ENCODE data around the gene COPS3. TPM values are rescaled to one million over a fixed set of nuclear protein-coding genes. Genes with fewer than 3 reads are reported as not detected.

COPS3 gene
- total RNA-seq, 1 experiment from 2014 or later, result 113 TPM

DNA sequence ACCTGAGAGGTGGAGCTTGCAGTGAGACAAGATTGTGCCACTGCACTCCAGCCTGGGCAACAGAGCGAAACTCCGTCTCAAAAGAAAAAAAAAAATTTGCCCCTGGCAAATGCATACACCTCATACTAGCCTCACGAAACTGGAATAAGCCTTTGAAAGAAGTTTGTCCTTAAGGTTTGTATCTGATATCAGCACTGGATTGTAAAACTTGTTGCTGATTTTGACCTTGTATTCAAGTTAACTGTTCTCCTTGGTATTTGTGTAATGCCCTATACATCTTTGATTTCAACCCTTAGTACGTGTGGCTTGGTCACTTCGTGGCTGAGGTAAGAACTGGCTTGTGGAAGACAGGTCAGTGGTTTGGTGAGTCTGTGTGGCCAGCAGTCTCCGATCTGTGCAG lies 37.9 kb downstream of the COPS3 start:
- Histone ChIP-seq H3K27me3 (ENCODE audit: insufficient read depth, low read length) (no peaks in the 10 kb centered on the region), H2AK5ac (ENCODE audit: insufficient read length, low read length) (no peak overlapping the region), H3K56ac (ENCODE audit: insufficient read length, low read depth, low read length) (no peak overlapping the region), H3K27ac (ENCODE audit: insufficient read length, low read depth, low read length) (no peak overlapping the region), H3K18ac (ENCODE audit: insufficient read length, low read depth, low read length) (no peak overlapping the region), H4K5ac (ENCODE audit: insufficient read length, low read depth, low read length) (no peak overlapping the region), H3K4me2 (ENCODE audit: insufficient read depth, insufficient read length, low read length) (no peak overlapping the region), H2AFZ (ENCODE audit: low read length) (no peak overlapping the region), H3T11ph (ENCODE audit: low read length) (no peak overlapping the region), H3K23me2 (ENCODE audit: insufficient read length, low read depth, low read length, poor library complexity, severe bottlenecking) (no peaks in the 10 kb centered on the region), H3K9me3 (ENCODE audit: control insufficient read depth, low read depth, low read length) (no peaks in the 10 kb centered on the region), H3K79me1 (ENCODE audit: insufficient read depth, low read depth, low read length, poor library complexity, severe bottlenecking) (no peaks in the 10 kb centered on the region), H4K8ac (replicated peaks; ENCODE audit: insufficient read length, low read depth, low read length) (no peak overlapping the region), H3K14ac (ENCODE audit: insufficient read depth, low read length) (no peak overlapping the region), H4K91ac (ENCODE audit: insufficient read length, low read depth, low read length) (no peak overlapping the region), H3K23ac (ENCODE audit: insufficient read length, low read depth, low read length) (no peak overlapping the region), H2BK12ac (ENCODE audit: insufficient read length, low read depth, low read length) (no peak overlapping the region), H3K79me2 (ENCODE audit: insufficient read depth, low read length) (no peaks in the 10 kb centered on the region), H4K20me1 (ENCODE audit: control insufficient read depth, insufficient read depth, insufficient read length) (no peaks in the 10 kb centered on the region), H3K9ac (ENCODE audit: extremely low read depth, insufficient read length, low read length) (no peak overlapping the region), H3K4me1 (ENCODE audit: insufficient read depth, low read length) (no peaks in the 10 kb centered on the region), H2BK15ac (ENCODE audit: low read depth, low read length) (no peak overlapping the region), H2BK5ac (ENCODE audit: insufficient read length, low read length) (no peak overlapping the region), H2BK120ac (ENCODE audit: low read depth, low read length, poor library complexity, severe bottlenecking) (no peak overlapping the region), H2BK20ac (ENCODE audit: low read depth, low read length, poor library complexity, severe bottlenecking) (no peak overlapping the region), H3K4ac (ENCODE audit: low read depth, low read length) (no peak overlapping the region)
- H3K9me3 Mint-ChIP-seq, result no peaks in the 10 kb centered on the region
- H3K27me3 Mint-ChIP-seq (ENCODE audit: low read depth), result no peaks in the 10 kb centered on the region
- DNase-seq, result no peak
- H3K36me3 Mint-ChIP-seq (ENCODE audit: insufficient read depth in 1 of 3, low read depth in 3 of 3), result peaks cover 13 to 33% (median 25%) of the 10 kb centered on the region in 3 experiments; a peak in 6 of 7 replicates
- peak overlapping the region in 1 of 3 experiments; percentile 72; a peak in 1 of 7 replicates for H3K27ac Mint-ChIP-seq
- H3K4me3 Mint-ChIP-seq, result no peak overlapping the region
- WGBS (ENCODE audit: extremely low coverage, insufficient read length, low lambda C conversion rate), result no CpG with 5 or more reads among the region's 6 CpGs
- TF ChIP-seq, protein P1, sequence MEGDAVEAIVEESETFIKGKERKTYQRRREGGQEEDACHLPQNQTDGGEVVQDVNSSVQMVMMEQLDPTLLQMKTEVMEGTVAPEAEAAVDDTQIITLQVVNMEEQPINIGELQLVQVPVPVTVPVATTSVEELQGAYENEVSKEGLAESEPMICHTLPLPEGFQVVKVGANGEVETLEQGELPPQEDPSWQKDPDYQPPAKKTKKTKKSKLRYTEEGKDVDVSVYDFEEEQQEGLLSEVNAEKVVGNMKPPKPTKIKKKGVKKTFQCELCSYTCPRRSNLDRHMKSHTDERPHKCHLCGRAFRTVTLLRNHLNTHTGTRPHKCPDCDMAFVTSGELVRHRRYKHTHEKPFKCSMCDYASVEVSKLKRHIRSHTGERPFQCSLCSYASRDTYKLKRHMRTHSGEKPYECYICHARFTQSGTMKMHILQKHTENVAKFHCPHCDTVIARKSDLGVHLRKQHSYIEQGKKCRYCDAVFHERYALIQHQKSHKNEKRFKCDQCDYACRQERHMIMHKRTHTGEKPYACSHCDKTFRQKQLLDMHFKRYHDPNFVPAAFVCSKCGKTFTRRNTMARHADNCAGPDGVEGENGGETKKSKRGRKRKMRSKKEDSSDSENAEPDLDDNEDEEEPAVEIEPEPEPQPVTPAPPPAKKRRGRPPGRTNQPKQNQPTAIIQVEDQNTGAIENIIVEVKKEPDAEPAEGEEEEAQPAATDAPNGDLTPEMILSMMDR (conservative IDR thresholded peaks at IDR 0.05), result no peak
- H3K4me1 Mint-ChIP-seq, result peaks cover 6 to 12% of the 10 kb centered on the region in 2 experiments; a peak in 3 of 4 replicates
